GM21390 (cell line): ENCODE data around the gene VWDE.
"Not testable (repeated sequence)": the region's sequence is repeated elsewhere in the genome, so short reads cannot be mapped to it uniquely, and the experiment has no call there.

ENCODE experiments used
- ATAC-seq: cut with Tn5 transposase; IDR thresholded peaks from one replicate; pipeline ENCODE4 v1.9.1; 2021; ENCODE audit not compliant: unreplicated experiment

Gene VWDE

DNA sequence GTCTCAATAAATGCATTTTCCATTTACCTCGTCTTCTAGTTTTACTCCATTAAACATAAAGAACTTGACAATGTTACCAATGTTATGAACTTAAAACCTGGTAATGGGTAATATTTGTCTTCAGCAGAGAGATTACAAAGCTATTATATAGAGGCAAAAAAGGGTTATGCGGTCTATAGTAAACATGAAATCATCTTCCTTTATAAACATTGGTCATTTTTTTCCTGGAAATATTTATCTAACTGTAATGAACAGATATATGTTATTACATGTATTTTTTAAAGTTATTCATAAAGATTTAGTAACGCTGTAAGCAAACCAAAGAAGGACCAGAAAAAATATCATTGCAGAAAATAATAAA lies 1.3 kb downstream of the VWDE start:
- ATAC-seq, result no peak

DNA sequence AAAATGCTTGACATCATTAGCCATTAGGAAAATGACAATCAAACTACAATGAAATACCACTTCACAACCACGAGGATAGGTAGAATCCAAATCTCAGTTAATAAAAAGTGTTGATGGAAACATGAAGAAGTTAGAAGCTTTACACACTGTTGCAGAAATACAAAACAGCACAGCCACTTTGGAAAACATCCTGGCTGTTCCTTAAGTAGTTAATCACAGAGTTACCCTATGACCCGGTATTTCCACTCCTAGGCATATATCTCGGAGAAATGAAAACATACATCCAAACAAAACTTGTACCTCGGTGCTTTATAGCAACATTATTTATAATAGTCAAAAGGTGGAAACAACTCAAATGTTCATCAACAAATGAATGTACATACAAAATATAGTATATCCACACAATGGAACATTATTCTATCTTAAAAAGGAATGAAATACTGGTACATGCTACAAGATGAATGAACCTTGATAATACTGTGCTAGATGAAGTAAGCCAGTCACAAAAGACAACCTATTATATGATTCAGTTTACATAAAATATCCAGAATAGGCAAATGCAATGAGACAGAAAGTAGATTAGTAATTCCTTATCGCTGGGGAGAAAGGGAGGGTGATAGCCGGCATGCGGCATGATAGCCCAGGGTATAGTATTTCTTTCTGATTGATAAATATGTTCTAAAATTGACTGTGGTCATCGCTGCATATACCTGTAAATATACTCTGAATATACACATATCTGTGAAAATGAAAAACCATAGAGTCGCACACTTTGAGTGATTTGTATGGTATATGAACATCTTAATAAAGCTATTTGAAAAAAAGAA lies 1.9 kb downstream of the VWDE start:
- ATAC-seq, result no peak

DNA sequence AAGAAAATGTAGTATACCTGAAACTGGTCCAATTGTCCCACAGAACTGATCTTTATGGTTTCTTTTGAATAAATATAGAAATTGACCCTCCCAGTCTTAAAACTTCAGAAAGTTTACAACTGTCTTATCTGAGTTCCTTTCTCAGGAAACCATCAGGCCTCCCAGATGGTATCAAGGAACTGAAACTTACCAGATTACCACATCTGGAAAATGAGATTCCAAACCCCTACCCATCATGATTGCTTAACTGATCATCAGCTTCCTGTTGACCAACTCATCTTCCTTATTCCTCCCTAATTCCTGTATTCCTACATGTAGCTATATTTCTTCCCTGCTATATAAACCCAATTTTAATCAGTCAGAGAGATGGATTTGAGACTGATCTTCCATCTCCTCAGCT lies 5.5 kb downstream of the VWDE start:
- ATAC-seq, result no peak

DNA sequence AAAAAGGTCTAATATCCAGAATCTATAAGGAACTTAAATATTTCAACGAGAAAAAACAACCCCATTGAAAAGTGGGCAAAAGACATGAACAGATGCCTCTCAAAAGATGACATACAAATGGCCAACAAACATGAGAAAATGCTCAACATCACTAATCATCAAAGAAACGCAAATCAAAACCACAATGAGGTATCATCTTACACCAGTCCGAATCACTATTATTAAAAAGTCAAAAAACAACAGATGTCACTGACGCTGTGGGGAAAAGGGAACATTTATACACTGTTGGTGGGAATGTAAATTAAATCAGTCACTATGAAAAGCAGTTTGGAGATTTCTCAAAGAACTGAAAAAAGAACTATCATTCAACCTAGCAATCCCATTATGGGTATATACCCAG lies 6.0 kb downstream of the VWDE start:
- no peak for ATAC-seq

DNA sequence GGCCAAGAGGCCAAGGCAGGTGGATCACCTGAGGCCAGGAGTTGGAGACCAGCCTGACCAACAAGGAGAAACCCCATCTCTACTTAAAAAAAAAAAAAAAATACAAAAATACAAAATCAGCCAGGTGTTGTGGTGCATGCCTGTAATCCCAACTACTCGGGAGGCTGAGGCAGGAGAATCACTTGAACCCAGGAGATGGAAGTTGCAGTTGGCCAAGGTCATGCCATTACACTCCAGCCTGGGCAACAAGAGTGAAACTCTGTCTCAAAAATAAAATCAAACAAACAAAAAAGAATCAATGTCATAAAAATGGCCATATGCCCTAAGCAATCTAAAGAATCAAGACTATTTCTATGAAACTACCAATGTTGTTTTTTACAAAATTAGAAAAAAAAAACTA lies 7.0 kb downstream of the VWDE start:
- not testable (repeated sequence) for ATAC-seq

DNA sequence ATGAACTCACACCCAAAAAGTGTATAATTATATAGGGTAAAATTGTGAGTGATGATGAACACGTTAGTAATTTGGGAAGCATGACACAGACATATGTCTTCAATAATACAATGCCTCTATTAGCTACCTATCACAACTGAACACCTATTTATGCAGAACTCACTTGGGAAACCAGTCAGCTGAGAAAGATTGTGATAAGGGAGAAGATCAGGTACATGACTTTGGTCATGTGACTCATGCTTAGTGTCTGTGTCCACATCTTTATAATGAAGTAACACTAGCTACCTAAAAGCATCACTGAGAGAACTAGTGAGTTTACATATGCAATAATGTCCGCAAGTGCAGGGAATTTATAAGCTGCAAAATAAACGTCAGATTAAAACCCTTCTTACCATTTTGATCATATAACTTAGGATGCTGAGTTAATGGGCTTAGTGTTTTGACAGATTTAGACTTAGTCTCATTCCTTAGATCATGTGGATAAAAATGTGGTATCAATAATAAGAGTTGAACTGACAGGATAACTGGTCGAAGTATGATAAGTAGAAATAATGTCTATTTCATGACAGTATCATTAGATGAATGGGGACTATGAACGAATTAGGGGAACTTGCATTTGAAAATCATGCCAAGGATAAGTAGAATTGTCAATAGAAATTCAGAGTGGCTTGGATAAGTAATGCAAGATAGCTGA lies 11.6 kb downstream of the VWDE start:
- ATAC-seq, result no peak

DNA sequence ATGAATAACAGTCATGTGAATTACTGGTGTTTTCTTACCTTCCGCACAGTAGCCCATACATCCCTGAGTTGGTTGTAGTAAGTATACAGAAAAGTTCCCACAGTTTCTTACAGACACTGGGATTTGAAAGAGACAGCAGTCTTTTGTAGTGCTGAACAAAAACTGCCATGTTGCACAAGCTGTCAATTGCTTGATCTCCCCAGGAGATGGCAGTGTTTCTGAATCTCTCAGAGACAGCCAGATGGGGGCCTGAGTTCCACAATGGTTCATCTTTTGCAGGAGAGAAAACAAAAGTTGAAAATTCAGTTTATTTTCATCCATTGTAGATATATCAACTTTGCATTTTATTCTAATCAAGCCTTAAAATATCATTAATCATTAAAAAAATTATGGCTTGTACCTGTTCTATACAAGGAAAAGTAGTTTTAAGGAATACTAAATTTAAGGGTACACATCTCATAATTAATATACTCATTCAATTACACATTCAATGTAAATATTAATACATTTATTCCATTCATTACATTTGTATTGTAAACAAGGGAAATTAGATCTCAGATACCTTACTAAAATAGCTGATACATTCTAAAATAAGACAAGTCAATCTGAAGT lies 14.5 kb downstream of the VWDE start:
- ATAC-seq, result peak; percentile 97

DNA sequence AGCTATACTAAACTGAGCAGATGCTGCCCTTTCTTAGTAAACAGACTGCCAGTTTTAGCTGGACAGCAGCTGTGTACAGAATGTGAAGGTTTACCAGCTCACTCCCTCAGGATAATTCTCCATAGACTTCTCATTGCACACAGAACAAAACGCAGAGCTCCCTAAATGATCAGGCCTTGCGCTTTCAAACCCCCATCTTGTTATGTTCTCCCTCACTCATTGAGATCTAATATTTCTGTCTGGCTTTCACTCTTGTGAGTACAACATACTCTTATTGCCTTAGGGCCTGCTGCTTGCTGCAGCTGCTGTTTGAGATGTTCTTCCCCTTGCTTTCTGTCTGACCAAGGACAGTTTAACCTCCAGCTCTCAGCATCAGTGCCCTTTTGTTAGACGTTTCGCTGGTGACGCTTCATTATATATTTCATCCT lies 17.3 kb downstream of the VWDE start:
- no peak for ATAC-seq

DNA sequence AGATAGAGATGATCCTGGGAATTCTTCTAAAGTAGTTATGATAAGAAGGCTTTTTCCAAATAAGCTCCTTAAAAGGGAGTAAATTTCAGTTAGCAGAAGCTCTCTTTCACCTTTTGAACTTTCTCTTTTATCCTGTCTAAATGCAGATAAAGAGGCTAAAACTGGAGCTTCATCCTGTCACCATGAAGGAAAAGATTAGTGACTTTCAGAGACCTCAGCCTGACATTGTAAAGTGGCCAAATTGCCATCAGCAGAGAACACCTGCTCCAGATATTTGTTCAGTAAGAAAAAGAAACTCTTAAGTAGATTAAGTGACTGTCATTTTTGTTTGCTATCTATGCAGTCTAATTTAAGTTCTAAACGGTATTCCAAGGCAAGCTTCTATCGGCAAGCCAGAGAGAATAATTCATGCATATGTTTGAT lies 18.3 kb downstream of the VWDE start:
- no peak for ATAC-seq

DNA sequence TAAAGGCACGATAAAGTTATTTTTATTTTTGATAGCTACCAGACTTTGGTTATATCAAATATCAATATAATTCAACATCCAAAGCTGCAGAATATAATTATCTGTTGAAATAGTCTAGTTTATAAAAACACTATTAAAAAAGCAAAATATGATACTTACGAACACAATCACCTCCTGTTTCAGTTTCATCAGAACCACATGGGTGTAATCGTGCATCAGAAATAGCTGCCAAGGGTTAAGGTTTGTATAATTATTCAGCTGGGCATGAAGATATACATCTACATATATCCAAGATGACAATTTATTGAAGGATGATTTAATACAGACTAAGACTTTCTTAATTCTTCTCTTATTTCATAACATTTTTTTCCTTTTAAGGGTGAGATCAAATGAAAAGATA lies 20.3 kb downstream of the VWDE start:
- no peak for ATAC-seq

DNA sequence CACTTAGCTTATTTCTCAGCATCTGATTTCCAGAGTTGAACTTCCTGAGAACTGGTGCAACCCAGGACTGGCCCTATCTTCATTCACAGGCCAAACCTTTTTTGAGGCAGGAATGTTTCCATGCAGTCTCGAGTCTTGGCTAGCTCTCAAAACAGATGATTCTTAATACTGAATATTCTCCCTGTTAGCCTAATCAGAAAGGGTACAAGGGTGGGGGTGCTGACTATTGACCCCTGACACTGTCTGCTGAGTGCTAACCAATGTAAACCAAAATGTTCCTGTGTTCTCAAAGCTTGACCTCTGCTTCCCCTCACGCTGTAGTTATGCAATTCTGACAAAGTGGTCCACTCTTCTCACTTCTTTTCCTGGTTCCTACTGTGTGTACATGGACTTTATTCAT lies 25.3 kb downstream of the VWDE start:
- no peak for ATAC-seq

DNA sequence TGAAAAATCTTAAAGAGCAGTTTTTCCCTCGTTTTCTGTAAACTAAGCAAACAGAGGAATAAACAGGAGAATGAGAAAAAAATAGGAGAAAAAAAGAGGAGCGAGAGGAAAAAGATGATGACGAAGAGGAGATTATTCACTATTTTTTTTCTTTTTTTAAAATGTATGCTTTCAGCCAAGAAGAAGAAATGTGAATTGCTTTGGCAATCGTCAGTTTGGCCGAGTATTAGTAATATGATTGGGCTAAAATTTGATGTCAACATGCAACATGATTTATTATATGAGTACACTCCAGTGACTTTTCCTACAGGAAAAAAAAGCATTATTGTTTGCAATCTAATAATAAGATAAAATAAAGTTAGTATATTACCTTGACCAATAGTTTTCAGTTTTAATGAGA lies 26.3 kb downstream of the VWDE start:
- no peak for ATAC-seq

DNA sequence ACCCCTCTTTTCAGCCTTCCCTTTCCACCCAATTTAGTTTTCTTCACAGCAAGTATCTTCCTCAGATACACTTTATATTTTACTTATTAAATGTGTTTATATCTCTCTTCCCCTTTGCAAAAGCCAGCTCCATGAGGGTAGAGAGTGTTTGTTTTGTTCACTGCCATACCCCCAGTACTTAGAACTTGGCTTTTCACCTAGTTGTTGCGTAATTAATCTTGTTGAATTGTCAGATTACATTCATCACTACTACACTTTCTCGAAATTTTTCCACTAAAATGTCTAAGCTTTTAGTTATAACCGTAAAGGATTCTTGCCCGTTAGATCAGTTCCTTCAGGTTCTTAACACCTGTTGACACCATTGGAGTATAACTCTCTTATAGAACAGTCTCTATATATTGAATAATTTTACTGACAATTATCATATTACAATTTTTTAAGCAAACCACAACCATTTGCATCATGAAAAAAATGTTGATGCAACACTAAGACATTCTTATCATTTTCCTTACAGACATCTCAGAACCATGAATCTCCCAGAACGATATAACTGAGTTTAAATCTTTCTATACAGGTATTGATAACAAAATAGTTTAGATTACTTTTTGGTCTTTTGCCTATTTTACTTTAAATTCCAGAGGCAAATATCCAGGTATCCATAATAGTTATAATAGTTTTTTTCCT lies 29.9 kb downstream of the VWDE start:
- ATAC-seq, result no peak

DNA sequence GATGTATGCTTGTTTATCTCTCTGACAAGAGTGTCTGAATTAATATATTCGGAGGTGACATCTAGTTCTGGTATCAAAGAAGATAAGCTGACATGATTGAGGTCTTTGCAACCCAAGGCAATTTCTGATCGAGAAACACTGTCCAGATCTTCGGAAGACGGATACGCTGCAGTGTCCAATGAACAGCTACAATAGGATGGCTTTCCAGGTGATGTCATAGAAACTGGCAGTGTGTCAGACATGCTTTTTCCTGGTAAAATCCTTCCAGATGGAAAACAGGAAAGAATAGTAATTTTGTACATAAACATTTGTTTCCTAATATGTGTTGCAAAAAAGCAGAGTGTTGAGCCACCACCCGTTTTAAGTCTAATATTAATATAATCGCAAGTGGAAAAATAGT lies 33.4 kb downstream of the VWDE start:
- ATAC-seq, result no peak

DNA sequence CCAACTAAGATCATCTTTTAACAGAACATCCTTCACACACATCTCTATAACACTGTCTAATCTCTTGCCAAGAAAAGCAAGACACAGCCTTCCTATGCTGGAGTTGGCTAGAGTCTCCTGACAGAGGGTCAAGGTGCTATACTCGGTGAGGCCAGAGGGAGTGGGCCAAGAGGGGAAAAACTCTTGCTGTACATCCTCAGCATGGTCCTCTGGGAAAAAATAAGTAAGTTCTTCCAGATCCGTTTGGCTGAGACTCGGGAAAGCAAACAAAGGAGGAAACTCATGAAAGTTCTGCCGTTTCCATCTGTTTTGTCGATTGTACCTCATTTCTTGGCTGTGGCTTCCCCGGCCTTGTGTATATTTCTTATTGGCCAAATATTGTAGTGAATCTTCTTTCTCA lies 33.9 kb downstream of the VWDE start:
- ATAC-seq, result no peak

DNA sequence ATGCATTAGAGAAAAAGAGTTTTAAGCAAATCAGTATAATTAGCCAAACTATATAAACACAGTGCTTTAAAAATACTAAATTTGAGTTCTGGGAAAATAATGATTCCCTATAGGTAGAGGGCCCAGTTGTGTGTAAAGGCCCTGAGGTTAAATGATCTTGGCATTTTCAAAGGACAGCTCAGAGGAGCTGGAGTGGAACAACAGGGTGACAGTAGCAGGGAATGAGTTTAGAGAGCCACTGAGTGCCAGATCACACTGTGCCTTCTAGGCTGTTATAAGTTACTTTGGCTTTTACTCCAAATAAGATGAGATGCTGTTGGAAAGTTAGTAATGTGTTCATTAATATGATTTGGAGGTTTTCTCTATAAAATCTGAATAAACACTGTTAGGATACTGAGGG lies 34.6 kb downstream of the VWDE start:
- no peak for ATAC-seq

DNA sequence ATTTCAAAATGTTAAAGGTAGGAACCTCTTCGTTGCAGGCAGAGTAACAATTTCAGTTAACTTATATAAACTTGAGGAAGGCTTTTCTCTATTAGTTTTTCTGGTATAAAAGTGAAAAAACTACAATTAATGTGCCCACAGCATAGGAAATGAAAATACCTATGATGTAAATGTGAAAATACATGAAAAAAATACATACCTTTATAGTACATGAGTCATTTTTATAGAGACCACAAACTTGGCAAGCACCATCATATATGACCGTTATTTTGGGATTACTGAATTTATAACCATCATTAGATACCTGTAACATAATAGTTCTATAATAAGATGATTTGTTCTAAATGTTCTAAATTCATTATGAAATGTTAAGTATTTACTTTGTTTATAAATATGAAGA lies 42.7 kb downstream of the VWDE start:
- ATAC-seq, result no peak

DNA sequence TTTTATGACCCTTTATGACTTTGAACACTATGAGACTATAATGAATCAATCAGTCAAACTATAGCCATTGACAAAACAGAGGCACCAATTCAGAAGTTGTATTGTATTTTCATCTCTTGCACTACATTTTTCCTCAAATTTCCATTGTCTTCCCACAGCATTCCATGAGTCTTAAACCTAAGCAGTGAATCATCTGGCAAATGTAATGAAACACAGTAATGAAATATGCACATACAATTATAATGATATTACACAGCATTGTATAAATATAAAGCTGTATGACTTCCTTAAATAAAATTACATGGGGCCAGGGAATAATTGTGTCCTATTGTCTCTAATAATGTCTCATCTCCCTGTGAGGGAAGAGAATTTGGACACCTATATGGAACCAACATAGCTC lies 45.0 kb downstream of the VWDE start:
- no peak for ATAC-seq

DNA sequence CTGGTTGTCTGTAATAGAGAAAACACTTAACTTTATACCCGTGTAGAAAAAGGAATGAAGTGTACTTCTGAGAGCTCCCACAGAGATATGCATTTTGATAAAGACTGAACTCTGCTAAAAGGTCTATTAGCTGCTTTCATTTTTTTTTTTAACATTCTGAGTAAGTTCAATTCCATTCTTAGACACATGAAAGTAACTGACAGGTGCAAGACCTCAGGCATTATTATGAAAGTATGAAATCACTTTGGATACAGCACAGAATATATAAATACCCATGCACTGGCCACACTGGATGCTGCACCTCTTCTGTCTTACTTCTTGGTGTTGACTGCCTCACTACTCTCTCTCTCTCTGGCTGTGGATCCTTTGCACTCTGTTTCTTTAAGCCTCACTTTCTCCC lies 46.2 kb downstream of the VWDE start:
- ATAC-seq, result peak; percentile 80

DNA sequence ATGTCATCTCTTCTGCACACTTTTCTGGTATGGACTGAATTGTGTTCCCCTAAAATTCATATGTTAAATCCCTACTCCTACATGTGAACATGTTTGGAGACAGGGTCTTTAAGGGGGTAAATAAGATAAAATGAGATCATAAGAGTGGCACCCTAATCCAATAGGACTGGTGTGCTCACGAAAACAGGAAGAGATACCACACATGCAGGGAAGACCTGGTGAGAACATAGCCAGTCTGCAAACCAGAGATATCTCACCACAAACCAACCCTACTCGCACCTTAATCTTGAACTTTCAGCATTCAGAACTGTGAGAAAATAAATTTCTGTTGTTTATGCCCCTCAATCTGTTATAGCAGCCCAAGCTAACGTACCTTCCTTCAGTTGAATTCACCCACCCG lies 51.8 kb downstream of the VWDE start:
- ATAC-seq, result no peak

DNA sequence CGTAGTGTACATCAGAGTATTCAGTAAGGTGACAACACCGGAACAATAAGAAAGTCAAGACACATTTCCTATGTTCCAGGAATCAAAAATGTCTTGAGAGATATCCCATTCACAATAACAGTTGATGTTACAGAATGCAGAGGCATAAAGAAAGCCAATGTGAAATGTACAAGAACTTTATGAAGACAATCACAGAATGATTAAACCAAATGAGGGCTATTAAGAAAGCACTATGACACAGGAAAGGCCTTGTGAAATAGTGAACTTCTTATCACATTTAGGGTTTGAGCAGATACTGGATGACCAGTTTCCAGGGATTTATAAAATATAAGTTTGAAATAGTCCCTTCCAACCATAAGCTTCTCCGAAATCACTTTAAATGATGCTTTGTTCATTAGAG lies 52.7 kb downstream of the VWDE start:
- ATAC-seq, result no peak

DNA sequence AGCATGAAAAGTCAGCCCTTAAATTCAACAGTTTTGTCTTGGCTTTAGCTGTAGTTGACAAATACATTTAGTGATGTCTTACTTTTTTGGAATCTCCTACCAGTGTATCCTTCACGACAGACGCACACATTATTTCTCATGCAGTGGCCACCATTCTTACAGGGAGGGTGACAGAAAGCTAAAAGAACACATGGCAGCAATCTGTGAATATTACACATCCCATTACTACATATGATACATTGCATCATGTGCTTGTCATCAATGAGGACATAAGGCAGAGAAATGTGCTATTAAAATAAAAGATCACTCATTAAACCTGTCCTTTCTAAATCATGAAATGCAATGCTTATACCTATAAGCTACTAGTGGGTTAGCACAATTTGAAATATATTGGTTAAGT lies 66.6 kb downstream of the VWDE start:
- ATAC-seq, result no peak
